Measurements from ENCODE around the gene FGB. TPM values are rescaled to one million over a fixed set of nuclear protein-coding genes. Genes with fewer than 3 reads are reported as not detected.

Gene FGB
- total and polyA plus RNA-seq, 2 of the 13 experiments (the other 11 are each of a cell fraction or from before 2014, with no cell fraction given), result 226 to 784 TPM

DNA sequence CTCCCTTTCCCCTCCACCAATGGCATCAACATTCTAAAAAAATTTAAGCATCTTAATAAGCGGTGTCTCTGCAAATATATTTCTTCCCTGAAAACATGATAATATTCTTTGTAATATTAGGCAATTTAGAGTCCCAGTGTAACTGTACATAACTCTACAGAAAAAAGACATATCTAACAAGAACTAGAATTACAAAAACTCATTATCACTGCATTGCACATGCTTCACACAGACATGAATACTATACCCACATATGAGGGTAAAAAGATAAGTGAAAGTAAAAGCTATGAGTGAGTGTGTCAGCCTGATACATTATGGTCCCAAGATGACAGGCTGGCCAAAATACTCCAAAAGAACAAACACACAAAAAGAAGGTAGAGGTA is 2.4 kb upstream of the FGB start (continued):
- TF ChIP-seq, protein P1, sequence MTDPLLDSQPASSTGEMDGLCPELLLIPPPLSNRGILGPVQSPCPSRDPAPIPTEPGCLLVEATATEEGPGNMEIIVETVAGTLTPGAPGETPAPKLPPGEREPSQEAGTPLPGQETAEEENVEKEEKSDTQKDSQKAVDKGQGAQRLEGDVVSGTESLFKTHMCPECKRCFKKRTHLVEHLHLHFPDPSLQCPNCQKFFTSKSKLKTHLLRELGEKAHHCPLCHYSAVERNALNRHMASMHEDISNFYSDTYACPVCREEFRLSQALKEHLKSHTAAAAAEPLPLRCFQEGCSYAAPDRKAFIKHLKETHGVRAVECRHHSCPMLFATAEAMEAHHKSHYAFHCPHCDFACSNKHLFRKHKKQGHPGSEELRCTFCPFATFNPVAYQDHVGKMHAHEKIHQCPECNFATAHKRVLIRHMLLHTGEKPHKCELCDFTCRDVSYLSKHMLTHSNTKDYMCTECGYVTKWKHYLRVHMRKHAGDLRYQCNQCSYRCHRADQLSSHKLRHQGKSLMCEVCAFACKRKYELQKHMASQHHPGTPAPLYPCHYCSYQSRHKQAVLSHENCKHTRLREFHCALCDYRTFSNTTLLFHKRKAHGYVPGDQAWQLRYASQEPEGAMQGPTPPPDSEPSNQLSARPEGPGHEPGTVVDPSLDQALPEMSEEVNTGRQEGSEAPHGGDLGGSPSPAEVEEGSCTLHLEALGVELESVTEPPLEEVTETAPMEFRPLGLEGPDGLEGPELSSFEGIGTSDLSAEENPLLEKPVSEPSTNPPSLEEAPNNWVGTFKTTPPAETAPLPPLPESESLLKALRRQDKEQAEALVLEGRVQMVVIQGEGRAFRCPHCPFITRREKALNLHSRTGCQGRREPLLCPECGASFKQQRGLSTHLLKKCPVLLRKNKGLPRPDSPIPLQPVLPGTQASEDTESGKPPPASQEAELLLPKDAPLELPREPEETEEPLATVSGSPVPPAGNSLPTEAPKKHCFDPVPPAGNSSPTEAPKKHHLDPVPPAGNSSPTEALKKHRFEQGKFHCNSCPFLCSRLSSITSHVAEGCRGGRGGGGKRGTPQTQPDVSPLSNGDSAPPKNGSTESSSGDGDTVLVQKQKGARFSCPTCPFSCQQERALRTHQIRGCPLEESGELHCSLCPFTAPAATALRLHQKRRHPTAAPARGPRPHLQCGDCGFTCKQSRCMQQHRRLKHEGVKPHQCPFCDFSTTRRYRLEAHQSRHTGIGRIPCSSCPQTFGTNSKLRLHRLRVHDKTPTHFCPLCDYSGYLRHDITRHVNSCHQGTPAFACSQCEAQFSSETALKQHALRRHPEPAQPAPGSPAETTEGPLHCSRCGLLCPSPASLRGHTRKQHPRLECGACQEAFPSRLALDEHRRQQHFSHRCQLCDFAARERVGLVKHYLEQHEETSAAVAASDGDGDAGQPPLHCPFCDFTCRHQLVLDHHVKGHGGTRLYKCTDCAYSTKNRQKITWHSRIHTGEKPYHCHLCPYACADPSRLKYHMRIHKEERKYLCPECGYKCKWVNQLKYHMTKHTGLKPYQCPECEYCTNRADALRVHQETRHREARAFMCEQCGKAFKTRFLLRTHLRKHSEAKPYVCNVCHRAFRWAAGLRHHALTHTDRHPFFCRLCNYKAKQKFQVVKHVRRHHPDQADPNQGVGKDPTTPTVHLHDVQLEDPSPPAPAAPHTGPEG (CRISPR knock-in tag; IDR thresholded peaks at IDR 0.05), result no peak
- no peak for TF ChIP-seq ZNF562 (CRISPR knock-in tag; IDR thresholded peaks at IDR 0.05; ENCODE audit: borderline replicate concordance)
- peak; percentile 60 for TF ChIP-seq ASH2L (IDR thresholded peaks at IDR 0.05; ENCODE audit: insufficient read length, low read depth, low read length)
- TF ChIP-seq HNF1A (IDR thresholded peaks at IDR 0.05; ENCODE audit: low read depth), result no peak
- peak; percentile 4; the same call in 1 of the 2 replicates for TF ChIP-seq HNF1A (CRISPR knock-in tag; IDR thresholded peaks at IDR 0.05; ENCODE audit: borderline replicate concordance)
- TF ChIP-seq TBX2 (CRISPR knock-in tag; IDR thresholded peaks at IDR 0.05; ENCODE audit: borderline replicate concordance), result peak; percentile 5; the same call in 1 of the 2 replicates
- TF ChIP-seq MBD4 (IDR thresholded peaks at IDR 0.05; ENCODE audit: borderline replicate concordance, low read length), result peak; percentile 22; the same call in 1 of the 2 replicates
- TF ChIP-seq ZNF382 (CRISPR knock-in tag; IDR thresholded peaks at IDR 0.05; ENCODE audit: borderline replicate concordance), result no peak
- TF ChIP-seq ZFP90 (CRISPR knock-in tag; IDR thresholded peaks at IDR 0.05; ENCODE audit: borderline replicate concordance), result peak; percentile 71; the same call in 1 of the 2 replicates
- TF ChIP-seq ZNF558 (CRISPR knock-in tag; IDR thresholded peaks at IDR 0.05; ENCODE audit: borderline replicate concordance), result no peak
- TF ChIP-seq ZNF720 (CRISPR knock-in tag; IDR thresholded peaks at IDR 0.05), result no peak
- TF ChIP-seq ZBTB10 (CRISPR knock-in tag; IDR thresholded peaks at IDR 0.05; ENCODE audit: borderline replicate concordance), result peak; percentile 54; the same call in 1 of the 2 replicates
